ENCODE data around the gene CRADD.

- TF ChIP-seq CTCF (IDR thresholded peaks at IDR 0.05 in 4 of 5, conservative IDR thresholded peaks at IDR 0.05 in 1 of 5) (no peak), POLR2A (IDR thresholded peaks at IDR 0.05) (no peak)
Measured at GRCh38 chr12:93704625-93705024, 27.4 kb downstream of the CRADD start.

Measured in gastrocnemius medialis (tissue), 4 donors.